Prostate gland (tissue), 2 donors: ENCODE results near the gene LCN10.

Experiments used
- POLR2A ChIP-seq: fragments of 450-650 bp; IDR thresholded peaks from one replicate; pipeline ENCODE4 v1.6.1; 2016; ENCODE audit warnings: antibody characterized with exemption, mild to moderate bottlenecking
- TF ChIP-seq, protein P1 (sequence below), 4 experiments: fragments of 200-600 bp in 2 of 4; fragments of 450-650 bp in 2 of 4; sonication (generic) in 2 of 4; IDR thresholded peaks; 1 replicate in 3 of 4; 2 replicates in 1 of 4; pipeline ENCODE4 v1.5.1; 2016 to 2019; ENCODE audit warnings: antibody characterized with exemption in 4 of 4, mild to moderate bottlenecking in 2 of 4, moderate library complexity in 2 of 4

GRCh38 chr9:136760424-136760823 is 17.7 kb upstream of the LCN10 start:
- TF ChIP-seq, protein P1, sequence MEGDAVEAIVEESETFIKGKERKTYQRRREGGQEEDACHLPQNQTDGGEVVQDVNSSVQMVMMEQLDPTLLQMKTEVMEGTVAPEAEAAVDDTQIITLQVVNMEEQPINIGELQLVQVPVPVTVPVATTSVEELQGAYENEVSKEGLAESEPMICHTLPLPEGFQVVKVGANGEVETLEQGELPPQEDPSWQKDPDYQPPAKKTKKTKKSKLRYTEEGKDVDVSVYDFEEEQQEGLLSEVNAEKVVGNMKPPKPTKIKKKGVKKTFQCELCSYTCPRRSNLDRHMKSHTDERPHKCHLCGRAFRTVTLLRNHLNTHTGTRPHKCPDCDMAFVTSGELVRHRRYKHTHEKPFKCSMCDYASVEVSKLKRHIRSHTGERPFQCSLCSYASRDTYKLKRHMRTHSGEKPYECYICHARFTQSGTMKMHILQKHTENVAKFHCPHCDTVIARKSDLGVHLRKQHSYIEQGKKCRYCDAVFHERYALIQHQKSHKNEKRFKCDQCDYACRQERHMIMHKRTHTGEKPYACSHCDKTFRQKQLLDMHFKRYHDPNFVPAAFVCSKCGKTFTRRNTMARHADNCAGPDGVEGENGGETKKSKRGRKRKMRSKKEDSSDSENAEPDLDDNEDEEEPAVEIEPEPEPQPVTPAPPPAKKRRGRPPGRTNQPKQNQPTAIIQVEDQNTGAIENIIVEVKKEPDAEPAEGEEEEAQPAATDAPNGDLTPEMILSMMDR (IDR thresholded peaks at IDR 0.05): no peak
- TF ChIP-seq POLR2A: no peak
